Activated naive CD4-positive, alpha-beta T cell (primary cell): ENCODE data around the gene VSTM5.
"Not testable (repeated sequence)": the region's sequence is repeated elsewhere in the genome, so short reads cannot be mapped to it uniquely, and the experiment has no call there.

ENCODE experiments used
- DNase-seq, 4 experiments: peaks; one replicate each; lab custom pipeline; 2025; lab: John Stamatoyannopoulos, UW

VSTM5 gene

GRCh38 chr11:93791493-93791892 lies 58.9 kb downstream of the VSTM5 start:
- no peak for DNase-seq

- DNase-seq: no peak
These were observed 65.5 kb downstream of the VSTM5 start for GRCh38 chr11:93784935-93785360.

GRCh38 chr11:93784145-93784934 lies 66.1 kb downstream of the VSTM5 start, which contains the start of gene MED17:
Gene MED17 (plus strand): TSS chr11:93784282. CDS start chr11:93784514, 232 bp downstream.
- peak; percentile 69 to 79 (median 76) for DNase-seq

GRCh38 chr11:93783765-93784144 lies 66.7 kb downstream of the VSTM5 start:
- DNase-seq: no peak

- DNase-seq: no peak
These were observed 67.1 kb downstream of the VSTM5 start for GRCh38 chr11:93783362-93783761.

GRCh38 chr11:93775289-93775688 lies 75.1 kb downstream of the VSTM5 start:
- no peak for DNase-seq

- not testable (repeated sequence) for DNase-seq
These were observed 75.9 kb downstream of the VSTM5 start for GRCh38 chr11:93774560-93774959.

- DNase-seq: no peak
These were observed 76.7 kb downstream of the VSTM5 start for GRCh38 chr11:93773601-93774200.

- no peak for DNase-seq
These were observed 77.4 kb downstream of the VSTM5 start for GRCh38 chr11:93773045-93773477.

GRCh38 chr11:93772123-93772522 lies 78.3 kb downstream of the VSTM5 start:
- no peak for DNase-seq

- no peak for DNase-seq
These were observed 80.3 kb downstream of the VSTM5 start for GRCh38 chr11:93770160-93770559.
